H1 (cell line): ENCODE data around the gene CCDC24. TPM values are rescaled to one million over a fixed set of nuclear protein-coding genes. Genes with fewer than 3 reads are reported as not detected.

ENCODE experiments used
- CTCF ChIP-seq, 3 experiments: IDR thresholded peaks; 1 replicate in 2 of 3; 2 replicates in 1 of 3; pipeline versions ENCODE4 v1.5.1 to v1.6.1; 2011; ENCODE audit warnings: low read length in 3 of 3, mild to moderate bottlenecking in 3 of 3, inconsistent platforms in 2 of 3, low read depth in 1 of 3, moderate library complexity in 1 of 3; ENCODE audit not compliant: insufficient read depth in 1 of 3; ENCODE audit errors: control extremely low read depth in 1 of 3
- EGR1 ChIP-seq: IDR thresholded peaks from 2 replicates; pipeline ENCODE4 v1.6.1; 2011; ENCODE audit warnings: low read depth, low read length, borderline replicate concordance
- HDAC2 ChIP-seq, 2 experiments: fragments of 300-600 bp in 1 of 2; sonication (generic) in 1 of 2; IDR thresholded peaks; 2 replicates each; pipeline ENCODE4 v1.6.1; 2011 to 2012; ENCODE audit warnings: low read depth in 2 of 2, low read length in 2 of 2, mild to moderate bottlenecking in 2 of 2, moderate library complexity in 2 of 2, borderline replicate concordance in 1 of 2, inconsistent platforms in 1 of 2
- HDAC6 ChIP-seq: IDR thresholded peaks from one replicate; pipeline ENCODE4 v1.7.1; 2012; ENCODE audit warnings: low read depth, mild to moderate bottlenecking, inconsistent platforms, low read length, moderate library complexity
- JUN ChIP-seq: IDR thresholded peaks from 2 replicates; pipeline ENCODE4 v1.6.1; 2011; ENCODE audit warnings: low read depth, mild to moderate bottlenecking, improper control_type of control experiment, low read length
- POU5F1 ChIP-seq: IDR thresholded peaks from 2 replicates; pipeline ENCODE4 v1.6.1; 2011; ENCODE audit warnings: low read depth, mild to moderate bottlenecking, low read length, moderate library complexity
- RFX5 ChIP-seq: IDR thresholded peaks from 2 replicates; pipeline ENCODE4 v1.6.1; 2011; ENCODE audit warnings: low read depth, low read length, improper control_type of control experiment, borderline replicate concordance
- SP1 ChIP-seq: IDR thresholded peaks from 2 replicates; pipeline ENCODE4 v1.6.1; 2011; ENCODE audit warnings: low read depth, low read length
- polyA plus RNA-seq, 7 experiments: library from polyadenylated mRNA; depleted of rRNA in 3 of 7; stranded (reverse) in 5 of 7; unstranded in 2 of 7; fragments of >200 nt in 5 of 7; fragments of 200-250 nt in 2 of 7; gene quantifications; 1 replicate in 5 of 7; 2 replicates in 1 of 7; 4 replicates in 1 of 7; pipeline versions ENCODE4 v1.2.1 to v1.2.3, GENCODE V29; 2011 to 2013; ENCODE audit warnings: missing spikeins in 2 of 7, mixed read lengths in 2 of 7
- total RNA-seq: library from RNA; stranded (reverse); fragmentation: NEBNext Ultra II Directional; extraction: Animal tissue kit (Norgen Biotek cat#: 25700); gene quantifications from 2 replicates; pipeline ENCODE4 v1.2.1, GENCODE V29; 2021

CCDC24 gene
- total and polyA plus RNA-seq, 2 of the 8 experiments (the other 6 are each of a cell fraction or from before 2014, with no cell fraction given), result 11.2 to 11.4 TPM

- TF ChIP-seq JUN (no peak), CTCF (IDR thresholded peaks at IDR 0.05; ENCODE audit: control extremely low read depth in 1 of 3, insufficient read depth in 1 of 3, low read depth in 1 of 3, low read length in 3 of 3) (peak in 1 of 3 experiments; percentile 3; a peak in 2 of 4 replicates), SP1 (no peak), HDAC6 (no peak), RFX5 (no peak), EGR1 (no peak), HDAC2 (IDR thresholded peaks at IDR 0.05; ENCODE audit: borderline replicate concordance in 1 of 2, low read depth in 2 of 2, low read length in 2 of 2) (0 out of 4 replicates have a peak, but pooled peaks of 1 of the 2 experiments have one; percentile 34), POU5F1 (no peak)
- TF ChIP-seq, all 59 proteins: peak for 20
Measured at GRCh38 chr1:43974443-43975248, 16.8 kb upstream of the CCDC24 start, which contains the start of gene ATP6V0B (continued).
